Muscle layer of colon (tissue), 2 donors: ENCODE data around the gene AHI1.

ENCODE experiments used
- H3K27ac ChIP-seq: one replicate; pipeline ENCODE4 v1.7.0; 2013; ENCODE audit warnings: low read depth, mild to moderate bottlenecking, low read length, moderate library complexity
- H3K27me3 ChIP-seq, 2 donors: one replicate each; pipeline ENCODE4 v1.7.0; 2013; ENCODE audit warnings: low read length in 2 of 2, mild to moderate bottlenecking in 2 of 2; ENCODE audit not compliant: insufficient read depth in 2 of 2, control insufficient read depth in 1 of 2
- H3K36me3 ChIP-seq: one replicate; pipeline ENCODE4 v1.7.0; 2013; ENCODE audit warnings: mild to moderate bottlenecking, low read length; ENCODE audit not compliant: insufficient read depth
- H3K4me1 ChIP-seq: one replicate; pipeline ENCODE4 v1.7.0; 2013; ENCODE audit warnings: mild to moderate bottlenecking, low read length; ENCODE audit not compliant: insufficient read depth
- H3K4me3 ChIP-seq, 2 donors: one replicate each; pipeline ENCODE4 v1.7.0; 2013; ENCODE audit warnings: low read length in 2 of 2, low read depth in 1 of 2, mild to moderate bottlenecking in 1 of 2, moderate library complexity in 1 of 2
- H3K9ac ChIP-seq: one replicate; pipeline ENCODE4 v1.7.0; 2013; ENCODE audit warnings: low read length
- H3K9me3 ChIP-seq: one replicate; pipeline ENCODE4 v1.7.0; 2013; ENCODE audit warnings: mild to moderate bottlenecking, low read length
- donor health status: abdominal sarcoma.
- donor health status: Adenocarcinoma of cecum.

Gene AHI1

DNA sequence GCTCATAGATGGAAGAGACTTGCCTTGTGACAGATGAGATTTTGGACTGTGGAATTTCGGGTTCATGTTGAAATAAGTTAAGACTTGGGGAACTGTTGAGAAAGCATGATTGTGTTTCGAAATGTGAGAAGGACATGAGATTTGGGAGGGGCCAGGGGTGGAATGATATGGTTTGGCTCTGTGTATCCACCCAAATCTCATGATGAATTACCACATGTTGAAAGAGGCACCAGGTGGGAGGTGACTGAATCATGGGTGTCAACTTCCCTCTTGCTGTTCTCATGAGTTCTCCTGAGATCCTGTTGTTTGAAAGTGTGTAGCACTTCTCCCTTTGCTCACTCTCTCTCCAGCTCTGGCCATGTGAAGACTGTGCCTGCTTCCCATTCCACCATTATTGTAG lies 17.9 kb downstream of the AHI1 start:
- H3K36me3 ChIP-seq = peaks cover 12% of the 10 kb centered on the region
- H3K4me1 ChIP-seq = no peaks in the 10 kb centered on the region
- H3K27me3 ChIP-seq = no peaks in the 10 kb centered on the region
- H3K9ac ChIP-seq = no peak overlapping the region
- H3K27ac ChIP-seq = no peak overlapping the region
- no peak overlapping the region for H3K4me3 ChIP-seq
- H3K9me3 ChIP-seq = peaks cover 5% of the 10 kb centered on the region

- H3K9me3 ChIP-seq = peaks cover 5% of the 10 kb centered on the region
- H3K4me3 ChIP-seq = no peak overlapping the region
- no peaks in the 10 kb centered on the region for H3K4me1 ChIP-seq
- no peaks in the 10 kb centered on the region for H3K27me3 ChIP-seq
- H3K27ac ChIP-seq = no peak overlapping the region
- H3K9ac ChIP-seq = no peak overlapping the region
- H3K36me3 ChIP-seq = peaks cover 12% of the 10 kb centered on the region
Measured at GRCh38 chr6:135478626-135479025, 18.9 kb downstream of the AHI1 start.

DNA sequence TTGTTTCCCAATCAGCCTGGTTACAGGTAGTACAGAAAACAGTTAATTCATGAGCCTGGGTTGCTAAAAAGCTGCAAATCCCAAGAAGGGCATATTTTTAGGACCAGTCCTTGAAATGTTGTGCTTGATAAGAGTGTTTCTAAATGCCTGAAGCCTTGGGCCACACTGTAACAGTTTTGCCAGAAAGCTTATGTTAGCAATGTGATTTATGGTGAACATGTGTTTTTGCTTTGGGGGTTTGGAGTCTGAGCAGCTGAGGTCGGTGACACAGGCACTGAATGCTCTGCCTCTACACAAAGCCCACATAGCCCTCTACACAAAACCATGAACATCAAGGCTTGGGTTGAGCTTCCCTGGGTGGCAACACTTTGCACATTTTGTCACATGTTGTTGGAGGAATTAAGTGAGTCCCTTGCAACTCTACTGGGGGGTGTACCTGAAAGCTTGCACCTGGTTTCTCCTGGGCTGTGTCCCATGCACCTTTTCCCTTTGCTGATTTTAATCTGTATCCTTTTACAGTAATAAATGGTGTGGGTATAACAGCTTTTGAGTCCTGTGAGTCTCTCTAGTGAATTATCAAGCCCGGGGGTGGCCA lies 22.2 kb downstream of the AHI1 start:
- Histone ChIP-seq H3K4me1 (no peaks in the 10 kb centered on the region), H3K9ac (no peak overlapping the region), H3K36me3 (peaks cover 9% of the 10 kb centered on the region), H3K27me3 (no peaks in the 10 kb centered on the region), H3K4me3 (no peak overlapping the region), H3K27ac (no peak overlapping the region), H3K9me3 (no peaks in the 10 kb centered on the region)

DNA sequence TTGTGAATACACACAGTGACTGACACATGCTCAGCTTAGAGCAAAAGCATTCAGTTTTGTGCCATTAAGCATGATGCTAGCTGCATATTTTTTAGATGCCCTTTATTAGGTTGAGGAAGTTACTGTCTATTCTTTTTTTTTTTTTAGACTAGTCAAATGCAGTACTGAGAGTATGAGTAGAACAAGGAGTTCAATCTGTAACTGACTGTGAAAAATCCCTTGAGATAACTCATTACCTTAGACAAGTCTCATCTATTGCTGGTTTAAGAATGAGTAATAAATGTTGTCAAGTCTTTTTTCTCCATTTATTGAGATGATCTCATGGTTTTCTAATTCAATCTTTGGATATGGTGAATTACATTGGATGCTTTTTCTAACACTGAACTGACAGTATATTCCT lies 23.2 kb downstream of the AHI1 start:
- Histone ChIP-seq H3K27me3 (no peaks in the 10 kb centered on the region), H3K9ac (no peak overlapping the region), H3K27ac (no peak overlapping the region), H3K4me3 (no peak overlapping the region), H3K9me3 (no peaks in the 10 kb centered on the region), H3K4me1 (no peaks in the 10 kb centered on the region), H3K36me3 (no peaks in the 10 kb centered on the region)

GRCh38 chr6:135465903-135466302 lies 31.6 kb downstream of the AHI1 start:
- Histone ChIP-seq H3K27ac (no peak overlapping the region), H3K9ac (no peak overlapping the region), H3K4me1 (no peaks in the 10 kb centered on the region), H3K4me3 (no peak overlapping the region), H3K27me3 (no peaks in the 10 kb centered on the region), H3K9me3 (no peaks in the 10 kb centered on the region), H3K36me3 (peaks cover 11% of the 10 kb centered on the region)

DNA sequence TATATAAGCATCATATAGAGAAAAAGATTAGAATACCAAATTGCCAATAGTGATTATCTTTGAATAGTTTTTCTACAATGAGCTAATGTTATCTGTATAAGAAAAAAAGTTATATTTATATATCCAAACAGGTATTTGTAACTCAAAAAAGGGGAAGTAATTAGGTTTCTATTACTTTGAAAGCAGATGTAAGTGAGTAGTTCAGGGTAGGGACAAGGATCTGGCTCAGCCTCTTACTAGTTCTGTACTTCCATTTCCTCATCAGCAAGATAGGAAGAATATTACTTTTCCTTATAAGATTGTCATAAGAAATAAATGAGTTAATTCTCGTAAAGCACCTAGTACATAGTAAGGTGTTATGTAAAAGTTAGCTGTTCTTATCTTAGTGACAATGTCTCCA lies 32.2 kb downstream of the AHI1 start:
- H3K4me1 ChIP-seq = no peaks in the 10 kb centered on the region
- no peaks in the 10 kb centered on the region for H3K27me3 ChIP-seq
- peaks cover 11% of the 10 kb centered on the region for H3K36me3 ChIP-seq
- H3K9ac ChIP-seq = no peak overlapping the region
- no peaks in the 10 kb centered on the region for H3K9me3 ChIP-seq
- H3K27ac ChIP-seq = no peak overlapping the region
- no peak overlapping the region for H3K4me3 ChIP-seq

GRCh38 chr6:135464634-135465033 lies 32.9 kb downstream of the AHI1 start:
- no peak overlapping the region for H3K27ac ChIP-seq
- H3K36me3 ChIP-seq = peaks cover 11% of the 10 kb centered on the region
- no peaks in the 10 kb centered on the region for H3K27me3 ChIP-seq
- no peaks in the 10 kb centered on the region for H3K4me1 ChIP-seq
- no peak overlapping the region for H3K4me3 ChIP-seq
- no peaks in the 10 kb centered on the region for H3K9me3 ChIP-seq
- no peak overlapping the region for H3K9ac ChIP-seq

DNA sequence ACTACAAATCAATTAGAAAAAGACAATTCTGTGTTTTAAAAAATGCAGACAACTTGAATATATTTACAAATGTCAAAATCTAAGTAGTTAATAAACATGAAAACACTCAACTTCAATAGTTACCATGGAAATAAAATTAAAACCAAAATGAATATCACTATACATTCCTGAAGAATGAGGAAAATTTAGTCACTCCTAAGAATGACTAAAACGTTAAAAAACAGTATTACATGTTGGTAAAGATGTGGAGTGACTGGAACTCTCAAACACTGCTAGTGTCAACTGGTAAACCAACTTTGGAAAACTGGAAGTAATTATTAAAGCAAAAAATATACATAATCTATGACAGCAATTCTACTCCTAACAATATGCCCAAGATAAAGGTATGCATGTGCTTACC lies 36.3 kb downstream of the AHI1 start:
- H3K36me3 ChIP-seq = peaks cover 11% of the 10 kb centered on the region
- H3K4me3 ChIP-seq = no peak overlapping the region
- H3K9ac ChIP-seq = no peak overlapping the region

DNA sequence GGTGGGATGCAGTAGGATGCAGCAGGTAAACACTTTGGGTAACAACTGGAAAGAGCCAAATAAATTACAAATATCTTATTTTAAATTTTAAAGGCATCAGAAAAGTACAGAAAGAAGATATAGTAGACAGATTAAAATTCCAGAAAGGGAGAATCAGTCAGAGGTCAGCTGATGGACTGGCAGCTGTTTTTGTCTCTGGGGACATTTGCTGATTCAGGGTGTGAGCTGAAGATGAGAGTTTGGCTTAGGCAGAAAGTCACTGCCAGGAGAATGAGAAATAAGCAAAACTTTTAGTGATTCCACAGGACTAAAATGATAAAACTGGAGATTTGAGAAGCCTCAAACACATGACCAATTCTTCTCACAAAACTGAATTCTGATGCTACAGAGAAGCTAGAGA lies 39.5 kb downstream of the AHI1 start:
- no peak overlapping the region for H3K27ac ChIP-seq
- no peak overlapping the region for H3K4me3 ChIP-seq
- no peaks in the 10 kb centered on the region for H3K36me3 ChIP-seq
- no peaks in the 10 kb centered on the region for H3K27me3 ChIP-seq
- H3K9ac ChIP-seq = no peak overlapping the region
- no peaks in the 10 kb centered on the region for H3K9me3 ChIP-seq
- no peaks in the 10 kb centered on the region for H3K4me1 ChIP-seq

More for the DNA sequence above, 36.3 kb downstream of the AHI1 start:
- no peaks in the 10 kb centered on the region for H3K27me3 ChIP-seq
- H3K9me3 ChIP-seq = no peaks in the 10 kb centered on the region
- no peak overlapping the region for H3K27ac ChIP-seq
- no peaks in the 10 kb centered on the region for H3K4me1 ChIP-seq

DNA sequence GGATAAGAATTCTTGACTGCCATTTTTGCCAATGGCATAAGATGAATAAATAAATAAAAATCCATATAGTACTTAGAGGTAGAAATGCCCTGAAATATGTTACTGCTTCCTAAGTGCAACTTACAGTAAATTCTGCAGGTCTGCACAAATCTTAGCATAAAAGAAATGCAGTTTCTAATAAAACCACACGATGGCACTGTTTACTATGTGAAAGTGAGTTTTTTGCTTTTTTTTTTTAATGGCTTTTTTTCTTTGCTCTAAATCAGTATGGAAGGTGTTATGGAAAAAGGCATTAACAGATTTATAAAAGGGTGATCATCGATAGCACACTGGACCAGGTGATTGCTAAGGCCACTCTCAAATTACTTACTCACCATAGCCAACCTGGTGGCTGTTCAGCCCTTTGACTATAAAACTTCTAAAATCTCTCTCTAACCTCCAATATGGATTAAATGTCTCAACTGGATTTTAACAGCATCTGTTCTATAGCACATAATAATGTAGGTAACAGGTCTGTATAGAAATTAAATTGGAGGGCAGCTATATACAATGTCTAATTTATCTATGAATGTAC lies 45.8 kb downstream of the AHI1 start:
- H3K27me3 ChIP-seq = no peaks in the 10 kb centered on the region
- H3K9ac ChIP-seq = no peak overlapping the region
- no peak overlapping the region for H3K27ac ChIP-seq
- H3K4me1 ChIP-seq = no peaks in the 10 kb centered on the region
- no peak overlapping the region for H3K4me3 ChIP-seq
- H3K36me3 ChIP-seq = peaks cover 13% of the 10 kb centered on the region
- H3K9me3 ChIP-seq = no peaks in the 10 kb centered on the region

DNA sequence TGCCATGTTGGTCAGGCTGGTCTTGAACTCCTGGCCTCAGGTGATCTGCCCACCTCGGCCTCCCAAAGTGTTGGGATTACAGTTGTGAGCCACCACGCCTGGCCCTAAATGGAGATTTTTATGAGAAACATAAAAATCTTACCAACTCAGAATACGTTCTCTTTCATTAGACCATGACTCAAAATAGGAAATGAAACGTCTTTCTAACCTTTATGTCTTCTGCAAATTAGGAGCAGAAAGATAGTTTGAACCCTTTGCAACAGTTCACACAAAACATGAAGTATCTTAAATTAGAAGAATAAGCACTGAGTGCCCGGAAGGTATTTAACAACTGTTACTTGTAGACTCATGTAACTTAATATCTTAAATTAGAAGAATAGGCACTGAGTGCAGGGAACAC lies 48.3 kb downstream of the AHI1 start:
- Histone ChIP-seq H3K9ac (no peak overlapping the region), H3K9me3 (no peaks in the 10 kb centered on the region), H3K27ac (no peak overlapping the region), H3K27me3 (no peaks in the 10 kb centered on the region), H3K36me3 (peaks cover 17% of the 10 kb centered on the region), H3K4me3 (no peak overlapping the region), H3K4me1 (no peaks in the 10 kb centered on the region)

GRCh38 chr6:135440087-135440792 lies 57.3 kb downstream of the AHI1 start:
- Histone ChIP-seq H3K27me3 (no peaks in the 10 kb centered on the region), H3K9me3 (no peaks in the 10 kb centered on the region), H3K9ac (no peak overlapping the region), H3K27ac (no peak overlapping the region), H3K36me3 (peaks cover 34% of the 10 kb centered on the region), H3K4me3 (no peak overlapping the region), H3K4me1 (no peaks in the 10 kb centered on the region)
